HEK293 (cell line): Measurements from ENCODE around the gene KLC3.

Experiments
- CTCF ChIA-PET: fragments of 350-600 bp; formaldehyde crosslinking; extraction: SDS; loops from one replicate; lab custom pipeline; 2021; ENCODE audit warnings: antibody characterized with exemption; lab: Yijun Ruan, JAX
- POLR2A ChIA-PET: fragments of 300-600 bp; formaldehyde crosslinking; extraction: SDS; loops from one replicate; lab custom pipeline; 2020; ENCODE audit warnings: antibody characterized with exemption, inconsistent platforms; lab: Yijun Ruan, JAX
- H3K27ac ChIP-seq: fragments of 200-500 bp; sonication (Bioruptor generic); 2 replicates; pipeline ENCODE4 v1.5.1; 2014; ENCODE audit warnings: low read depth, low read length, control low read depth, inconsistent platforms; ENCODE audit errors: extremely low read depth
- H3K36me3 ChIP-seq, 2 experiments: fragments of 200-500 bp in 1 of 2; sonication (Bioruptor generic) in 1 of 2; 1 replicate in 1 of 2; 2 replicates in 1 of 2; pipeline ENCODE4 v1.5.1; 2014 to 2017; ENCODE audit warnings: inconsistent platforms in 2 of 2, low read length in 2 of 2; ENCODE audit not compliant: control insufficient read depth in 2 of 2, insufficient read depth in 1 of 2
- H3K4me1 ChIP-seq: fragments of 200-500 bp; sonication (Bioruptor generic); 2 replicates; pipeline ENCODE4 v1.5.1; 2014; ENCODE audit warnings: mild to moderate bottlenecking, low read length, inconsistent platforms; ENCODE audit not compliant: control insufficient read depth, insufficient read depth
- H3K4me3 ChIP-seq: 2 replicates; pipeline ENCODE4 v1.5.1; 2011; ENCODE audit warnings: low read depth, mild to moderate bottlenecking, control low read depth, low read length, moderate library complexity
- H3K9me3 ChIP-seq: fragments of 200-500 bp; sonication (Bioruptor generic); 2 replicates; pipeline ENCODE4 v1.5.1; 2014; ENCODE audit warnings: low read depth, low read length, inconsistent platforms; ENCODE audit not compliant: control insufficient read depth, insufficient read depth
- HOXC10 ChIP-seq: sonication (generic); formaldehyde crosslinking; IDR thresholded peaks from 2 replicates; pipeline ENCODE4 v1.8.1; 2023; ENCODE audit warnings: mild to moderate bottlenecking, missing genetic modification reagents
- HOXD13 ChIP-seq: sonication (generic); formaldehyde crosslinking; IDR thresholded peaks from 2 replicates; pipeline ENCODE4 v1.8.0; 2022; ENCODE audit warnings: missing genetic modification reagents, borderline replicate concordance
- KLF1 ChIP-seq: fragments of 450-650 bp; formaldehyde crosslinking; IDR thresholded peaks from 2 replicates; pipeline ENCODE4 v1.5.1; 2016; ENCODE audit warnings: missing biosample characterization, missing genetic modification characterization
- KLF16 ChIP-seq: fragments of 450-650 bp; formaldehyde crosslinking; IDR thresholded peaks from 2 replicates; pipeline ENCODE4 v1.5.1; 2017; ENCODE audit warnings: missing biosample characterization, missing genetic modification characterization
- SCRT1 ChIP-seq: fragments of 450-650 bp; formaldehyde crosslinking; IDR thresholded peaks from 2 replicates; pipeline ENCODE4 v1.5.1; 2016; ENCODE audit warnings: missing biosample characterization, missing genetic modification characterization, borderline replicate concordance
- SCRT2 ChIP-seq: fragments of 450-650 bp; formaldehyde crosslinking; IDR thresholded peaks from 2 replicates; pipeline ENCODE4 v1.5.1; 2016; ENCODE audit warnings: missing biosample characterization, missing genetic modification characterization
- SP2 ChIP-seq: fragments of 450-650 bp; formaldehyde crosslinking; IDR thresholded peaks from 2 replicates; pipeline ENCODE4 v1.5.1; 2016; ENCODE audit warnings: missing biosample characterization, missing genetic modification characterization
- TCF7L2 ChIP-seq: IDR thresholded peaks from 2 replicates; pipeline ENCODE4 v1.6.1; 2011; ENCODE audit warnings: low read depth, mild to moderate bottlenecking, inconsistent platforms, low read length, moderate library complexity, borderline replicate concordance
- TRIM28 ChIP-seq: IDR thresholded peaks from 2 replicates; pipeline ENCODE4 v1.6.1; 2011; ENCODE audit warnings: low read length, control low read depth, borderline replicate concordance
- ZFP3 ChIP-seq: fragments of 450-650 bp; formaldehyde crosslinking; IDR thresholded peaks from 2 replicates; pipeline ENCODE4 v1.5.1; 2016; ENCODE audit warnings: low read depth, missing biosample characterization, missing genetic modification characterization
- ZNF10 ChIP-seq: fragments of 450-650 bp; formaldehyde crosslinking; IDR thresholded peaks from 2 replicates; pipeline ENCODE4 v1.5.1; 2017; ENCODE audit warnings: missing biosample characterization, missing genetic modification characterization
- ZNF184 ChIP-seq: fragments of 450-650 bp; IDR thresholded peaks from 2 replicates; pipeline ENCODE4 v1.5.1; 2018; ENCODE audit warnings: missing biosample characterization, mild to moderate bottlenecking, missing genetic modification characterization
- ZNF335 ChIP-seq: fragments of 450-650 bp; formaldehyde crosslinking; conservative IDR thresholded peaks from 2 replicates; pipeline ENCODE4 v1.5.1; 2016; ENCODE audit warnings: missing biosample characterization, missing genetic modification characterization
- ZNF391 ChIP-seq: fragments of 450-650 bp; formaldehyde crosslinking; IDR thresholded peaks from 2 replicates; pipeline ENCODE4 v1.5.1; 2016; ENCODE audit warnings: low read depth, missing biosample characterization, missing genetic modification characterization, borderline replicate concordance
- ZNF510 ChIP-seq: fragments of 450-650 bp; formaldehyde crosslinking; IDR thresholded peaks from 2 replicates; pipeline ENCODE4 v1.5.1; 2018; ENCODE audit warnings: mild to moderate bottlenecking, missing genetic modification characterization, missing biosample characterization; ENCODE audit not compliant: insufficient replicate concordance
- ZNF610 ChIP-seq: fragments of 450-650 bp; formaldehyde crosslinking; IDR thresholded peaks from 2 replicates; pipeline ENCODE4 v1.5.1; 2016; ENCODE audit warnings: missing biosample characterization, missing genetic modification characterization, borderline replicate concordance
- ZNF639 ChIP-seq: fragments of 450-650 bp; formaldehyde crosslinking; IDR thresholded peaks from 2 replicates; pipeline ENCODE4 v1.5.1; 2016; ENCODE audit warnings: missing biosample characterization, missing genetic modification characterization
- ZNF768 ChIP-seq: fragments of 450-650 bp; formaldehyde crosslinking; IDR thresholded peaks from 2 replicates; pipeline ENCODE4 v1.5.1; 2018; ENCODE audit warnings: missing biosample characterization, mild to moderate bottlenecking, missing genetic modification characterization
- ZNF792 ChIP-seq: fragments of 450-650 bp; formaldehyde crosslinking; IDR thresholded peaks from 2 replicates; pipeline ENCODE4 v1.5.1; 2016; ENCODE audit warnings: missing biosample characterization, missing genetic modification characterization
- TF ChIP-seq, protein P1 (sequence below): fragments of 450-650 bp; formaldehyde crosslinking; IDR thresholded peaks from 2 replicates; pipeline ENCODE4 v1.5.1; 2016; ENCODE audit warnings: missing biosample characterization, missing genetic modification characterization
- TF ChIP-seq, protein P2 (sequence below): fragments of 450-650 bp; formaldehyde crosslinking; IDR thresholded peaks from 2 replicates; pipeline ENCODE4 v1.5.0; 2017; ENCODE audit warnings: missing biosample characterization, missing genetic modification characterization, borderline replicate concordance
- TF ChIP-seq, protein P3 (sequence below): sonication (generic); formaldehyde crosslinking; IDR thresholded peaks from 2 replicates; pipeline ENCODE4 v1.8.1; 2022; ENCODE audit warnings: mild to moderate bottlenecking, moderate library complexity, missing genetic modification reagents

The KLC3 gene

DNA sequence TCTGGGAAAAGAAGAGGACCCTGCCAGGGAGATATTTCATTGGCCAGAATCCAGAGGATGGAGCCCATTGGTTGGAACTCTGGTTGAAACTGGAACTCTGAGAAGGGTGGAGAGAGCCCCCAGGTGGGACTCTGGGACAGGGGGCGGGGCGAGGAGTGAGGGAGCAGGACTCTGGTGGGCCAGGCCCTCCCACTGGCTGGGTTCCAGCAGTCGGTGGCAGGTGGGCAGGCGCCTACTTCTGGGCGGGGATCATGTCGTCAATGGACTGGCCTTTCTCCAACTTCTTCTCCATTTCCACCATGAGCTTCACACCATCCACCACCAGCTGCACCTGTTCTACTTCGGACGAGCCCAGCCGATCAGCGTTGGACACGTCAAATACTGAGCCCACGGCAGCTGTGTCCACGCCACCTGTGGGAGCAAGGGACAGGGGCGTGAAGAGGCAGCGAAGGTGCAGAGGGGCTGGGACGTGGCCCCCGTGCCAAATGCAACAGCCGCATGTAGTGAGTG, 34.0 kb upstream of the KLC3 start:
- ChIA-PET POLR2A (interaction anchor here (0.8 to 1.0 kb wide), 2 partner anchors 10 to 44 kb away, joined by 3 read pairs; no protein-coding TSS in a partner anchor), CTCF (interaction anchor here (0.8 to 1.7 kb wide), 2 partner anchors 15 to 32 kb away, joined by 3 to 9 read pairs; no protein-coding TSS in a partner anchor)
- Histone ChIP-seq H3K27ac (no peak overlapping the region), H3K9me3 (no peaks in the 10 kb centered on the region), H3K36me3 (peaks cover 0 to 7% of the 10 kb centered on the region in 2 experiments; a peak in 1 of 3 replicates), H3K4me1 (no peaks in the 10 kb centered on the region), H3K4me3 (no peak overlapping the region)
- TF ChIP-seq SCRT2 (tag by site-specific recombination): peak; percentile 81
- TF ChIP-seq, protein P1, sequence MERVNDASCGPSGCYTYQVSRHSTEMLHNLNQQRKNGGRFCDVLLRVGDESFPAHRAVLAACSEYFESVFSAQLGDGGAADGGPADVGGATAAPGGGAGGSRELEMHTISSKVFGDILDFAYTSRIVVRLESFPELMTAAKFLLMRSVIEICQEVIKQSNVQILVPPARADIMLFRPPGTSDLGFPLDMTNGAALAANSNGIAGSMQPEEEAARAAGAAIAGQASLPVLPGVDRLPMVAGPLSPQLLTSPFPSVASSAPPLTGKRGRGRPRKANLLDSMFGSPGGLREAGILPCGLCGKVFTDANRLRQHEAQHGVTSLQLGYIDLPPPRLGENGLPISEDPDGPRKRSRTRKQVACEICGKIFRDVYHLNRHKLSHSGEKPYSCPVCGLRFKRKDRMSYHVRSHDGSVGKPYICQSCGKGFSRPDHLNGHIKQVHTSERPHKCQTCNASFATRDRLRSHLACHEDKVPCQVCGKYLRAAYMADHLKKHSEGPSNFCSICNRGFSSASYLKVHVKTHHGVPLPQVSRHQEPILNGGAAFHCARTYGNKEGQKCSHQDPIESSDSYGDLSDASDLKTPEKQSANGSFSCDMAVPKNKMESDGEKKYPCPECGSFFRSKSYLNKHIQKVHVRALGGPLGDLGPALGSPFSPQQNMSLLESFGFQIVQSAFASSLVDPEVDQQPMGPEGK (tag by site-specific recombination): 0 out of 2 replicates have a peak, but pooled peaks have one; percentile 21
- TF ChIP-seq SCRT1 (tag by site-specific recombination): peak; percentile 32; the same call in 1 of the 2 replicates
- TF ChIP-seq KLF1 (tag by site-specific recombination): 0 out of 2 replicates have a peak, but pooled peaks have one; percentile 35
- no peak for TF ChIP-seq ZNF510
- TF ChIP-seq TRIM28: no peak
- TF ChIP-seq TCF7L2: no peak
- peak; percentile 35 for TF ChIP-seq SP2 (tag by site-specific recombination)

- Histone ChIP-seq H3K4me3 (no peak overlapping the region), H3K36me3 (peaks cover 0 to under 1% of the 10 kb centered on the region in 2 experiments; a peak in 1 of 3 replicates), H3K9me3 (no peaks in the 10 kb centered on the region), H3K4me1 (no peaks in the 10 kb centered on the region), H3K27ac (no peak overlapping the region)
- ChIA-PET POLR2A (interaction anchor here (0.6 to 0.8 kb wide), 3 partner anchors 9 to 179 kb away, joined by 3 to 4 read pairs (median 3); no protein-coding TSS in a partner anchor), CTCF (interaction anchor here (0.8 kb wide), 1 partner anchor 15 kb away, joined by 3 read pairs; no protein-coding TSS in a partner anchor)
- TF ChIP-seq HOXC10 (CRISPR knock-in tag): no peak
- TF ChIP-seq HOXD13 (CRISPR knock-in tag): no peak
- TF ChIP-seq ZNF639 (tag by site-specific recombination): no peak
- TF ChIP-seq ZNF792: no peak
- no peak for TF ChIP-seq KLF16 (tag by site-specific recombination)
- TF ChIP-seq ZNF391: no peak
- TF ChIP-seq, protein P2, sequence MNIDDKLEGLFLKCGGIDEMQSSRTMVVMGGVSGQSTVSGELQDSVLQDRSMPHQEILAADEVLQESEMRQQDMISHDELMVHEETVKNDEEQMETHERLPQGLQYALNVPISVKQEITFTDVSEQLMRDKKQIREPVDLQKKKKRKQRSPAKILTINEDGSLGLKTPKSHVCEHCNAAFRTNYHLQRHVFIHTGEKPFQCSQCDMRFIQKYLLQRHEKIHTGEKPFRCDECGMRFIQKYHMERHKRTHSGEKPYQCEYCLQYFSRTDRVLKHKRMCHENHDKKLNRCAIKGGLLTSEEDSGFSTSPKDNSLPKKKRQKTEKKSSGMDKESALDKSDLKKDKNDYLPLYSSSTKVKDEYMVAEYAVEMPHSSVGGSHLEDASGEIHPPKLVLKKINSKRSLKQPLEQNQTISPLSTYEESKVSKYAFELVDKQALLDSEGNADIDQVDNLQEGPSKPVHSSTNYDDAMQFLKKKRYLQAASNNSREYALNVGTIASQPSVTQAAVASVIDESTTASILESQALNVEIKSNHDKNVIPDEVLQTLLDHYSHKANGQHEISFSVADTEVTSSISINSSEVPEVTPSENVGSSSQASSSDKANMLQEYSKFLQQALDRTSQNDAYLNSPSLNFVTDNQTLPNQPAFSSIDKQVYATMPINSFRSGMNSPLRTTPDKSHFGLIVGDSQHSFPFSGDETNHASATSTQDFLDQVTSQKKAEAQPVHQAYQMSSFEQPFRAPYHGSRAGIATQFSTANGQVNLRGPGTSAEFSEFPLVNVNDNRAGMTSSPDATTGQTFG (tag by site-specific recombination): no peak
- TF ChIP-seq, protein P3, sequence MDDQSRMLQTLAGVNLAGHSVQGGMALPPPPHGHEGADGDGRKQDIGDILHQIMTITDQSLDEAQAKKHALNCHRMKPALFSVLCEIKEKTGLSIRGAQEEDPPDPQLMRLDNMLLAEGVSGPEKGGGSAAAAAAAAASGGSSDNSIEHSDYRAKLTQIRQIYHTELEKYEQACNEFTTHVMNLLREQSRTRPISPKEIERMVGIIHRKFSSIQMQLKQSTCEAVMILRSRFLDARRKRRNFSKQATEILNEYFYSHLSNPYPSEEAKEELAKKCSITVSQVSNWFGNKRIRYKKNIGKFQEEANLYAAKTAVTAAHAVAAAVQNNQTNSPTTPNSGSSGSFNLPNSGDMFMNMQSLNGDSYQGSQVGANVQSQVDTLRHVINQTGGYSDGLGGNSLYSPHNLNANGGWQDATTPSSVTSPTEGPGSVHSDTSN (CRISPR knock-in tag): no peak
- TF ChIP-seq ZNF335 (tag by site-specific recombination): no peak
- no peak for TF ChIP-seq ZNF10 (tag by site-specific recombination)
- no peak for TF ChIP-seq ZFP3
- no peak for TF ChIP-seq ZNF510
- no peak for TF ChIP-seq ZNF184 (tag by site-specific recombination)
- no peak for TF ChIP-seq ZNF610 (tag by site-specific recombination)
- TF ChIP-seq ZNF768 (tag by site-specific recombination): no peak
Measured at GRCh38 chr19:45307361-45307760, 33.2 kb upstream of the KLC3 start.
